DND-41 (cell line): ENCODE data around the gene EEF1A1.

Experiments
- ATAC-seq: fragments of 200-7000 bp; cut with Tn5 transposase; 3 replicates; pipeline ENCODE4 v1.9.1; 2021; ENCODE audit warnings: low read depth; ENCODE audit not compliant: insufficient read depth
- DNase-seq: peaks from one replicate; pipeline ENCODE4 v3.0.0-alpha.2; 2020
- H2AFZ ChIP-seq: 2 replicates; pipeline ENCODE4 v1.6.0; 2012; ENCODE audit warnings: low read depth, low read length
- H3K27ac ChIP-seq: 2 replicates; pipeline ENCODE4 v1.5.1; 2012; ENCODE audit warnings: low read length, inconsistent platforms
- H3K27me3 ChIP-seq: fragments of 200-600 bp; sonication (generic); 2 replicates; pipeline ENCODE4 v1.6.0; 2012; ENCODE audit warnings: low read length, mild to moderate bottlenecking, inconsistent platforms; ENCODE audit not compliant: insufficient read depth, poor library complexity
- H3K36me3 ChIP-seq: 2 replicates; pipeline ENCODE4 v1.5.1; 2012; ENCODE audit warnings: low read length, inconsistent platforms; ENCODE audit not compliant: insufficient read depth
- H3K4me1 ChIP-seq: 2 replicates; pipeline ENCODE4 v1.5.1; 2012; ENCODE audit warnings: mild to moderate bottlenecking, low read length; ENCODE audit not compliant: insufficient read depth
- H3K4me2 ChIP-seq: 2 replicates; pipeline ENCODE4 v1.6.0; 2012; ENCODE audit warnings: mild to moderate bottlenecking, moderate library complexity, low read length, inconsistent platforms; ENCODE audit not compliant: insufficient read depth
- H3K4me3 ChIP-seq, 2 experiments: fragments of 200-600 bp in 1 of 2; shearing (Covaris generic) in 1 of 2; 2 replicates each; pipeline ENCODE4 v1.5.1; 2012 to 2016; ENCODE audit warnings: inconsistent platforms in 2 of 2, low read length in 2 of 2, mild to moderate bottlenecking in 2 of 2, low read depth in 1 of 2, moderate library complexity in 1 of 2
- H3K79me2 ChIP-seq: 2 replicates; pipeline ENCODE4 v1.6.0; 2012; ENCODE audit warnings: low read length, inconsistent platforms; ENCODE audit not compliant: insufficient read depth
- H3K9ac ChIP-seq: 2 replicates; pipeline ENCODE4 v1.6.0; 2012; ENCODE audit warnings: low read depth, mild to moderate bottlenecking, inconsistent platforms, low read length, moderate library complexity
- H3K9me3 ChIP-seq: 2 replicates; pipeline ENCODE4 v1.5.1; 2012; ENCODE audit warnings: low read length, moderate library complexity, mild to moderate bottlenecking, inconsistent platforms; ENCODE audit not compliant: insufficient read depth, severe bottlenecking
- H4K20me1 ChIP-seq: 2 replicates; pipeline ENCODE4 v1.6.0; 2012; ENCODE audit warnings: low read length; ENCODE audit not compliant: insufficient read depth
- CTCF ChIP-seq: IDR thresholded peaks from 2 replicates; pipeline ENCODE4 v1.5.1; 2012; ENCODE audit warnings: borderline replicate concordance, low read length, moderate library complexity, mild to moderate bottlenecking; ENCODE audit not compliant: poor library complexity, severe bottlenecking; ENCODE audit errors: extremely low read depth
- EZH2 ChIP-seq: IDR thresholded peaks from 3 replicates; pipeline ENCODE4 v1.6.1; 2012; ENCODE audit warnings: borderline replicate concordance, low read depth, mild to moderate bottlenecking, moderate library complexity, low read length, inconsistent platforms; ENCODE audit not compliant: severe bottlenecking

EEF1A1 gene

DNA sequence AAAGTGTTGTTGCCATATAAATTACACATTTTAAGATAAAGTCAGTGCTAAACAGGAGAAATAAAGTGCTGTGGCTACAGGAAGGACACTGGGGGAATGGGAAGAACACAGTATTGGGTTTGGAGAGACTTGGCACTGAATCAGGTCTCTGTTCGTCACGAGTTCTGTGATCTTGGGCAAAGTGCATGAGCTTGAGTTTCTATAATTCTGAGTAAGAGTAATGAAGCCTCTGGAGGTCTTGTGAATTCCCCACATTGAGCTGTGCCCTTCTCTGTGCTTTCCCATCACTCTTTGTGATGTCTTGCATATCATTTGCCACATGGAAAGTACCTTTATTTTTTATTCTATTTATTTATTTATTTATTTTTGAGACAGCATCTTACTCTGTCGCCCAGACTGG lies 16.8 kb upstream of the EEF1A1 start:
- TF ChIP-seq CTCF (no peak), EZH2 (no peak)
- no peak for ATAC-seq
- no peak overlapping the region for H3K27ac ChIP-seq
- no peaks in the 10 kb centered on the region for H3K27me3 ChIP-seq
- no peak overlapping the region for H3K4me2 ChIP-seq
- no peak overlapping the region for H3K4me3 ChIP-seq
- H3K9ac ChIP-seq: no peak overlapping the region
- H2AFZ ChIP-seq: no peak overlapping the region
- no peaks in the 10 kb centered on the region for H4K20me1 ChIP-seq
- no peaks in the 10 kb centered on the region for H3K4me1 ChIP-seq
- H3K9me3 ChIP-seq: no peaks in the 10 kb centered on the region
- no peaks in the 10 kb centered on the region for H3K79me2 ChIP-seq
- H3K36me3 ChIP-seq: no peaks in the 10 kb centered on the region
- DNase-seq: no peak

GRCh38 chr6:73534628-73535027 lies 13.8 kb upstream of the EEF1A1 start:
- H3K4me2 ChIP-seq: no peak overlapping the region
- no peaks in the 10 kb centered on the region for H3K27me3 ChIP-seq
- no peaks in the 10 kb centered on the region for H3K79me2 ChIP-seq
- H3K9ac ChIP-seq: no peak overlapping the region
- TF ChIP-seq CTCF: no peak
- no peak for TF ChIP-seq EZH2
- H4K20me1 ChIP-seq: no peaks in the 10 kb centered on the region
- ATAC-seq (no peak), DNase-seq (no peak)
- H3K36me3 ChIP-seq: no peaks in the 10 kb centered on the region
- no peaks in the 10 kb centered on the region for H3K4me1 ChIP-seq
- H3K4me3 ChIP-seq: no peak overlapping the region
- H2AFZ ChIP-seq: no peak overlapping the region
- H3K9me3 ChIP-seq: no peaks in the 10 kb centered on the region
- no peak overlapping the region for H3K27ac ChIP-seq

- TF ChIP-seq EZH2 (no peak), CTCF (no peak)
- H2AFZ ChIP-seq: no peak overlapping the region
- no peaks in the 10 kb centered on the region for H4K20me1 ChIP-seq
- no peak overlapping the region for H3K4me2 ChIP-seq
- H3K27me3 ChIP-seq: no peaks in the 10 kb centered on the region
- H3K27ac ChIP-seq: no peak overlapping the region
- DNase-seq (no peak), ATAC-seq (no peak)
- no peak overlapping the region for H3K4me3 ChIP-seq
- H3K4me1 ChIP-seq: no peaks in the 10 kb centered on the region
- no peaks in the 10 kb centered on the region for H3K36me3 ChIP-seq
- H3K9ac ChIP-seq: no peak overlapping the region
- no peaks in the 10 kb centered on the region for H3K79me2 ChIP-seq
- no peaks in the 10 kb centered on the region for H3K9me3 ChIP-seq
Observed at GRCh38 chr6:73532293-73532692, 11.5 kb upstream of the EEF1A1 start.

DNA sequence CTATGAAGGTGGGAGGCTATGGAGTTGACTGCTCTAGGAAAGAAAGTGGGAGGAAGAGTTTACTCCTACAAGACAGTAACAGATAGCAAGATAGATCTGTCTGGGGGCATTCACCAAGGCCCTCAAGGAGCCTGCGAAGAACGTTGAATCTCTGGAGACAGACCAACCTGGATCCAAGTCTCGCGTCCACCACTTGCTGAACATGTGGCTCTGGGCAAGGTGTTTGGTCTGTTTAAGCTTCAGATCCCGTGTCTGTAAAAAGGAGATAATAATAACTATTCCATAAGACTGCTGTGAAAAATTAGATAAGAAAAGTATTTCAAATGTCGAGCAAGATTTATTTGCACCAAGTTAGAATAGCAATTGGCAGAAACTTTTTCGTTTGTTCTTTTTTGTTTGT lies 8.1 kb upstream of the EEF1A1 start:
- Histone ChIP-seq H3K27ac (no peak overlapping the region), H3K27me3 (no peaks in the 10 kb centered on the region), H2AFZ (no peak overlapping the region), H4K20me1 (no peaks in the 10 kb centered on the region), H3K4me1 (peaks cover 7% of the 10 kb centered on the region), H3K9me3 (no peaks in the 10 kb centered on the region), H3K9ac (no peak overlapping the region), H3K4me2 (no peak overlapping the region), H3K36me3 (no peaks in the 10 kb centered on the region), H3K4me3 (no peak overlapping the region), H3K79me2 (peaks cover 5% of the 10 kb centered on the region; the same call in 1 of the 2 replicates)
- ATAC-seq (no peak), DNase-seq (no peak)
- TF ChIP-seq EZH2 (no peak), CTCF (no peak)
